ENCODE measurements around the gene RAB27A. TPM values are rescaled to one million over a fixed set of nuclear protein-coding genes. Genes with fewer than 3 reads are reported as not detected.

The RAB27A gene
- total RNA-seq, 2 donors from 2014 or later = 27.6 to 50.6 TPM

DNA sequence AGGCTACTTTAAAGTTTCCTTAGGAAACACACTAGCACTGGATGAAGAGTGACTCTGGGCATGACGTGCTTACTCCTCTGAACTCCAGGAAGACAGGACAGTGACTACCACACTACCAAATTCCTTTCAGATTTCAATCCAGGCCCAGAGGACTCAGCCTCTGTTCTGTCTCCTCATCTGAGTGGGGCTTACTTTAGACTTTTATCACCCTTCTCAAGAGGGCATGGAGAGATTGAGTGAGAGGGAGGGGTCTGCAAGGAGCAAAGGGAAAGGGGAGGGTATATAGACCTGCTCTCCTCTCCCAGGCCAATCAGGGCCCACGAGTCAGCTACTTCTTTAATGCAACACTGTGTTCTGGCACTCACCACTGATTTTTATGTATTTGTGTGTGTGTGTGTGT, 63.5 kb downstream of the RAB27A start:
- DNase-seq (ENCODE audit: low spot score) = no peak
- TF ChIP-seq, protein P1, sequence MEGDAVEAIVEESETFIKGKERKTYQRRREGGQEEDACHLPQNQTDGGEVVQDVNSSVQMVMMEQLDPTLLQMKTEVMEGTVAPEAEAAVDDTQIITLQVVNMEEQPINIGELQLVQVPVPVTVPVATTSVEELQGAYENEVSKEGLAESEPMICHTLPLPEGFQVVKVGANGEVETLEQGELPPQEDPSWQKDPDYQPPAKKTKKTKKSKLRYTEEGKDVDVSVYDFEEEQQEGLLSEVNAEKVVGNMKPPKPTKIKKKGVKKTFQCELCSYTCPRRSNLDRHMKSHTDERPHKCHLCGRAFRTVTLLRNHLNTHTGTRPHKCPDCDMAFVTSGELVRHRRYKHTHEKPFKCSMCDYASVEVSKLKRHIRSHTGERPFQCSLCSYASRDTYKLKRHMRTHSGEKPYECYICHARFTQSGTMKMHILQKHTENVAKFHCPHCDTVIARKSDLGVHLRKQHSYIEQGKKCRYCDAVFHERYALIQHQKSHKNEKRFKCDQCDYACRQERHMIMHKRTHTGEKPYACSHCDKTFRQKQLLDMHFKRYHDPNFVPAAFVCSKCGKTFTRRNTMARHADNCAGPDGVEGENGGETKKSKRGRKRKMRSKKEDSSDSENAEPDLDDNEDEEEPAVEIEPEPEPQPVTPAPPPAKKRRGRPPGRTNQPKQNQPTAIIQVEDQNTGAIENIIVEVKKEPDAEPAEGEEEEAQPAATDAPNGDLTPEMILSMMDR (IDR thresholded peaks at IDR 0.05) = no peak
- TF ChIP-seq POLR2A (IDR thresholded peaks at IDR 0.05) = no peak
- no peak for TF ChIP-seq POLR2AphosphoS5 (IDR thresholded peaks at IDR 0.05)
- Histone ChIP-seq H3K4me3 (no peak overlapping the region), H3K4me1 (replicated peaks) (no peaks in the 10 kb centered on the region), H3K27ac (no peak overlapping the region), H3K9me3 (no peaks in the 10 kb centered on the region), H3K27me3 (replicated peaks; ENCODE audit: insufficient read depth) (no peaks in the 10 kb centered on the region), H3K36me3 (no peaks in the 10 kb centered on the region)
- intact Hi-C loops (cut with DNase I) = no loop called here
- 86% methylated on average over 2 of the region's 2 CpGs for WGBS

DNA sequence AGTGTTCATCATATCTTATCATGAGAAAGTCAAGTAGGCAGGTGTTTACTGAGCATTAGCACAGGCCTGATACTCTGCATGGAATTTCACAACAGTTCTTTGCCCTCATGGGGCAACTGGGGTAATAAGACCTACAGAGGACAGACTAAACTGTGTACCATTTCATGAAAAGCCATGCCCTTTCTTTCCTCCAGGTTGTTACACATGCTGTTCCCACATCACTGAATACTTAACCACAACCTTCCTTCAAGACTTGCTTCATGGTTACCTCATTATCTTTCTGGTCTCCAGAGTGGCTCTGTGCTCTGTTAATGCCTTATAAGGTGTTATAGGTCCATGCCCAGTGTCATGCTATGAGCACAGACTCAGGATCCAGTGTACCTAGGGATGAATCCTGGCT, 64.7 kb downstream of the RAB27A start:
- Histone ChIP-seq H3K36me3 (no peaks in the 10 kb centered on the region), H3K4me3 (no peak overlapping the region), H3K27ac (peak overlapping the region in 1 of 2 donors; percentile 8), H3K9me3 (no peaks in the 10 kb centered on the region), H3K4me1 (replicated peaks) (no peaks in the 10 kb centered on the region), H3K27me3 (replicated peaks; ENCODE audit: insufficient read depth) (no peaks in the 10 kb centered on the region)
- TF ChIP-seq POLR2A (IDR thresholded peaks at IDR 0.05) = no peak
- no peak for TF ChIP-seq POLR2AphosphoS5 (IDR thresholded peaks at IDR 0.05)
- TF ChIP-seq, protein P1 (IDR thresholded peaks at IDR 0.05) = no peak
- intact Hi-C loops (cut with DNase I) = no loop called here
- no peak for DNase-seq (ENCODE audit: low spot score)

DNA sequence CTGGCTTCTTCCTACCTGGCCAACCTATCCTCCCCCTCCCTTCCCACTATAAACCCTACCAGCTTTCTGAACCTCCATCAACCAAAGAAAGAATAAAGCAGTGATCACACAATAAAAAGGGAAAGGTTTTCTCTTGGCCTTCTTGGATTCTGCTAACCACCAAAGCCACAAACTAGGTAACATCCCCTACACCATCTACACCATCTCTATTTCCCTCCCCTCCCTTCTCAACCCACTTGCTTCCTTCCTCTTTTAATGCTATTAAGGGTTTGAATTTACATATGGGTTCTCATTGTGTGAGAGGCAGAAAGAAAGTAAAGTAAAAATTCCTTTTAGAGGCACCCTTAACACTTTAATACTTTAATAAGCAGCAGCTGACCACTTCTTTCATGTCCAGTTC, 67.0 kb downstream of the RAB27A start:
- no peak for DNase-seq (ENCODE audit: low spot score)
- intact Hi-C loops (cut with DNase I) = no loop called here
- Histone ChIP-seq H3K4me3 (no peak overlapping the region), H3K27me3 (replicated peaks; ENCODE audit: insufficient read depth) (no peaks in the 10 kb centered on the region), H3K36me3 (no peaks in the 10 kb centered on the region), H3K27ac (peak overlapping the region in 1 of 2 donors; percentile 0), H3K4me1 (replicated peaks) (no peaks in the 10 kb centered on the region), H3K9me3 (no peaks in the 10 kb centered on the region)
- TF ChIP-seq POLR2AphosphoS5 (IDR thresholded peaks at IDR 0.05) = no peak
- TF ChIP-seq, protein P1 (IDR thresholded peaks at IDR 0.05) = no peak
- TF ChIP-seq POLR2A (IDR thresholded peaks at IDR 0.05) = no peak

DNA sequence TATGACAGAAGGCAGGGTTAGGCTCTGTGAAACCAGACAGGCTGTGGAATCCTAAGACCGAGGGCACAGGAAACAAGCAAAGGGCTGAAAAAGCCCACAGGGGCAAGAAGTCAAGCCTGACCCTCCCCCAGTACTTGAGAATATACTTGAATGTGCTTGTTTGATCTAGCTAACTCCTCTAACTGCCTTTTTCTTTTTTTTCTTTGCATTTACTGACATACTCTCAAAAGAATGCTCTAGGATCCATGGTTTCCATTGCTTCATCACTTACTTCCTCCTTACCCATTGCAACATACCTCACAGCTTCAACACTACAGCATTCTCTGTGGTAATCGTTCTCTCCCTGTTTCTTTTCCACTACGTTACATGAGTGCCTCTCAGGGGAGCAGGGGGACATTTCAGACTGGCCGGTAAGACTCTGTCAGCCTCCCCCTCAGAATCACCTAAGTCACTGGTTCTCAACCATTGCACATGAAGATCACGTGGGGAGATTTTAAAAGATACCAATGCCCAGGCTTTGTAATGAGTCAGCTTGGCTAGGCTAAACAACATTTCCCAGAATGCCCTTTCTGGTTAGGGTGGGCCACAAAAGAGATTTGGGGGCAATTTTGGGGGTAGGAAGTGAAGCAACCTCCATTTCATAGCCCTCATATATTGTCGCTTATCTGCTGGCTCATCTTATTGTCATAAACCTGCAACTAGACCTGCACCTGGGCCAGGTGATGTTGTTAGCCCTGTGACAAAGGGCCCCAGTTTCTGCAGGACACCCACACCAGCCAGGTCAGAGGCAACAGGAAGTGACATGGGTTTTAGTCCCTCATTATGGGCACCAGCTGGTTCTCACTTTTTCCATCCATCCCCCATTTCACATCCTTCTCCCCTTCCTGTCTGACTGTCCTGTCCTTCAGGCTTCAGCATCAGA, 68.3 kb downstream of the RAB27A start:
- H3K36me3 ChIP-seq = no peaks in the 10 kb centered on the region
- no peak for DNase-seq (ENCODE audit: low spot score)
- H3K4me1 ChIP-seq (replicated peaks) = no peaks in the 10 kb centered on the region
- no peaks in the 10 kb centered on the region for H3K27me3 ChIP-seq (replicated peaks; ENCODE audit: insufficient read depth)
- H3K9me3 ChIP-seq = no peaks in the 10 kb centered on the region
- TF ChIP-seq POLR2AphosphoS5 (IDR thresholded peaks at IDR 0.05) = peak; percentile 39
- TF ChIP-seq, protein P1 (IDR thresholded peaks at IDR 0.05) = no peak
- intact Hi-C loops (cut with DNase I) = no loop called here
- H3K27ac ChIP-seq = peak overlapping the region in 1 of 2 donors; percentile 38
- WGBS = 71% methylated on average over 6 of the region's 6 CpGs
- H3K4me3 ChIP-seq = no peak overlapping the region

DNA sequence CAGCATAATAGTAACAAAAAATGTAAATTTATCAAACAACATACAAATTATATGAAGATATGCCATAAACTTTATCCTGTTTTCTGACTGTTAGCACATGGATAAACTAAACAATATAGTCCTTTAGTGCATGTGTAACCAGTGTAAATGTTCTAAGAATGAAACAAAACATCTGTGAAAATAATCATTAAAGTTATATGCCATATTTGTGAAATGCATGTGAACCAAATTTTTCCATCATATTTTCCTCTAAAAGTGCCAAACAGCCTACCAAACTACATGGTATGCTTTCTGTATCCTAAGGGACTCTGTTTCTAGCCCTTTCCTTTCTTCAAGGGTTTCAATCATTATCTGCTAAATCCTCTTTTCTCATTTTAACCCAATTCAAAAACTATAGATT, 69.0 kb downstream of the RAB27A start:
- H3K27me3 ChIP-seq (replicated peaks; ENCODE audit: insufficient read depth) = no peaks in the 10 kb centered on the region
- H3K4me1 ChIP-seq (replicated peaks) = no peaks in the 10 kb centered on the region
- H3K27ac ChIP-seq = peak overlapping the region in 1 of 2 donors; percentile 38
- TF ChIP-seq, protein P1 (IDR thresholded peaks at IDR 0.05) = no peak
- TF ChIP-seq POLR2A (IDR thresholded peaks at IDR 0.05) (no peak), POLR2AphosphoS5 (IDR thresholded peaks at IDR 0.05) (no peak)
- no peaks in the 10 kb centered on the region for H3K36me3 ChIP-seq
- H3K4me3 ChIP-seq = no peak overlapping the region
- intact Hi-C loops (cut with DNase I) = no loop called here
- no peaks in the 10 kb centered on the region for H3K9me3 ChIP-seq
- DNase-seq (ENCODE audit: low spot score) = no peak

All from prostate gland (tissue), 2 donors.